ENCODE measurements around the gene SAMD10. TPM values are rescaled to one million over a fixed set of nuclear protein-coding genes. Genes with fewer than 3 reads are reported as not detected.
"Not testable (repeated sequence)": the region's sequence is repeated elsewhere in the genome, so short reads cannot be mapped to it uniquely, and the experiment has no call there.

Gene SAMD10
- 1 to 10 TPM; 2.0 to 2.7 (median 2.6) TPM for polyA plus RNA-seq

DNA sequence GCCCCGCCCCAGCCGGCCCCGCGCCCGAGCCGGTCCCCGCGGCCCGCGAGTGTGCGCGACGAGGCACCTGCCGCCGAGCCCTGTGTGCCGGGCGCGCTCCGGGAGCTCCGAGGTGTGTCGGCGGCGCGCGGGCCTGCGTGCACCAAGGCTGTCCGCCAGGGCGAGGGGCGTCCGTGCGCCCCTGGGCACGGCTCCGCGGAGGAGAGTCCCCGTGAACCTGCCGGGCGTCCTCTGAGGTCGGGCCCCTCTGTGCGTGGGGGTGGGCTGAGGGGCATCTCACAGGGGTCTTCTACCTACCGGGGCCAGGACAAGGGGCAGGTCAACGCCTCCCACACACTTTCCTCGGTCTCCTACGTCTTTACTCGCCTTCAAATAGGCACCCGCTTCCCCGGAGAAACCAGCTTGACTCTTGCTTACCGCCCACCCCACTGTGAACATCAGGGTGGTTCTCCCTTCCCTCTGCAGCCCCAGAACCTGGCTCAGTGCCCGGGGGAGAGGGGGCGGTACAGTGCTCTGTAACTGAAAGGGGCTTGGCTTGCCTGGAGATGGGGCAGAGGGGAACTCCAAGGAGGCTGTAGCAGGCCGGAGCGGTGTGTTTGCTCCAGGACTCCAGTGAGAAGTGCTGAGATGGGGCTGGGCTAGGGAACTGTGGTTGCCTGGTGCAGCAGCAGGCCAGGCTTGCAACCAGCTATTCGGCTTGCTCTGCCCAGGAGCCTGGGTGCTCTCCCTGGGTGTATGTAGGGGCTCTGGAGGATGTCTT, at the start of gene SAMD10:
TSS of gene SAMD10 (minus strand) at position 86 of the 760 bp plus-strand sequence. CDS start 175 bp downstream, outside the sequence.
- H3K27ac ChIP-seq (ENCODE audit: low read depth, low read length): no peak within 1 kb of the TSS
- WGBS, 3 donors: 1 to 3% (median 2%) methylated on average over 33 to 52 of the region's 52 CpGs

DNA sequence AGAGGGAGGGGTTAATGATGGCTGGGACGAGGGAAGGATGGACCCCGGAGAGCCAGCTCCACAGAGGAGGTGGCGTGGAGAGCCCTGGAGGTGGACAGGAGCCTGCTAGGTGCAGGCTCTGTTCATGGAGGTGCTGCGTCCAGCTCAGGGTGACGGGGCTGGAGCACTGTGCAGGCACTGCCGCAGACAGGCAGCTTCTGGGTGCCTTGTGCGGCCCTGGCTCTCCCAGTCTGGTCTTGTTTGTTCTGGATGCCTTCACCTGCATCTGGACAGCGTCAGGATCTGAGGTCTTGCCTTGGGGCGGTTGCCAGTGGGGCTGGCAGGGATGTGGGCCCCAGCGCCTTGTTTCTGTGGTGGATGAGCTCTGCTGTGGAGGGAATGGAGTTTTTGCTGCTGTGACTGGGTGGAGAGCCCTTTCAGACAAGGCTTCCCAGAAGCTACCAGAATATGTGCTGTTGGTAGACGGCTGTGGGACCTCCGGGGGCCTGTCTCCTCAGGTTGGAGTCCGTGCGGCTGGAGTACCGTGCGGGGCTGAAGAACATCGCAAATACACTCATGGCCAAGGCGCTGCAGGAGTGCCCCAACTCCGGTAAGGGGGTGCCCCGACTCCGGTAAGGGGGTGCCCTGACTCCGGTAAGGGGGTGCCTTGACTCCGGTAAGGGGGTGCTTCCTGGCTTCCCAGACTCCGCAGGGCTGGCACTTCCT, 48.7 kb upstream of the SAMD10 start:
- no peak overlapping the region for H3K27ac ChIP-seq (ENCODE audit: low read depth, low read length)
- 89 to 92% (median 90%) methylated on average over 24 of the region's 24 CpGs for WGBS, 3 donors

DNA sequence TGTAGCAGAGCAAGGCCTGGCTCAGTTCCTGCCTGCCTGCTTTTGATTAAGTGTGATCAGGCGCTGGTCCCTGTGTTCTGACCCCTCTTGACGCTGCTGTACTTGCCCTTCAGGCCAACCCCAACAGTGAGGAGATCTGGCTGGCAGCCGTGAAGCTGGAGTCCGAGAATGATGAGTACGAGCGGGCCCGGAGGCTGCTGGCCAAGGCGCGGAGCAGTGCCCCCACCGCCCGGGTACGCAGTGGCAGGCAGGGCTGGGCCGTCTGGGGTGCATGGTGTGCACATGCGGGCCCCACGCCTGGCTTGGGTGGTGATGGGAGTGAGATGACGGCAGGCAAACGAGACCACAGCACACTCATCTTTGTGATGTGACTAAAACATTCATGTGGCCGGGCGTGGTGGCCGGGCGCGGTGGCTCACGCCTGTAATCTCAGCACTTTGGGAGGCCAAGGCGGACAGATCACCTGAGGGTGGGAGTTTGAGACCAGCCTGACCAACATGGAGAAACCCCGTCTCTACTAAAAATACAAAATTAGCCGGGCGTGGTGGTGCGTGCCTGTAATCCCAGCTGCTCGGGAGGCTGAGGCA, 46.5 kb upstream of the SAMD10 start:
- WGBS, 3 donors: 95 to 98% (median 97%) methylated on average over 24 to 29 of the region's 29 CpGs
- H3K27ac ChIP-seq (ENCODE audit: low read depth, low read length): no peak overlapping the region

DNA sequence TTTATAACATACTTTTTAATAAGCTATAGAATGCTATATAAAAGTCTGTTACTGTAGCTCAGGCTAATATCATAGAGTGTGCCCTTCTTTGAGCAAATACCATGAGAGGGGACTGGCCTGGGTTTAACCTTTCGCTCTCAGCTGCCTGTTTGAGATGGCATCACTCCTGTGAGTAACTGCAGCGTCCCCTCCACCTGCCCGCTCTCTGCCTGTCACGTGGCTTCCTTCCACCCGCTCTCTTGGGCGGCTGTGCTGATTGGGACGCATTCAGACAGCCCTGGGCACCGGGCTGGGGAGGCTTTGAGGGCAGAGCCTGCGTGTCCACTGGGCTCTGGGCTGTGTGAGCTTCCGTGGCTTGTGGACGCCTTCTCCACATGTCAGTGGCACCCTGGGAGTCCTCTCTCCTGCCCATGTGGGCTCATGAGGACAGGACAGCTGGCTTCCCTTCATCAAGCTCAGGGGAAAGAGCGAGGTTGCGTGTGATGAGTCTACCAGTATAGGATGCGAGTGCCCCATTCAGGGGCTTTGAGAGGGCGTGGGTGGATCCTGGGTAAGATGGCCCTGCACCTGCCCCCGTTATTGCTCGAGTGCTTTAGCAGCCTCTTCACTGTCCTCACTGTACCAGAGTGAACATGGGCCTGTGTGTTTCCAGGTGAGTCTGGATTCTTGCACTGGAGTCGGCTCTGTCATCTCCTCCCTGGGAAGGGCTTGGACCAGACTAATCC, 45.8 kb upstream of the SAMD10 start:
- 94 to 98% (median 97%) methylated on average over 18 of the region's 18 CpGs for WGBS, 3 donors
- no peak overlapping the region for H3K27ac ChIP-seq (ENCODE audit: low read depth, low read length)

DNA sequence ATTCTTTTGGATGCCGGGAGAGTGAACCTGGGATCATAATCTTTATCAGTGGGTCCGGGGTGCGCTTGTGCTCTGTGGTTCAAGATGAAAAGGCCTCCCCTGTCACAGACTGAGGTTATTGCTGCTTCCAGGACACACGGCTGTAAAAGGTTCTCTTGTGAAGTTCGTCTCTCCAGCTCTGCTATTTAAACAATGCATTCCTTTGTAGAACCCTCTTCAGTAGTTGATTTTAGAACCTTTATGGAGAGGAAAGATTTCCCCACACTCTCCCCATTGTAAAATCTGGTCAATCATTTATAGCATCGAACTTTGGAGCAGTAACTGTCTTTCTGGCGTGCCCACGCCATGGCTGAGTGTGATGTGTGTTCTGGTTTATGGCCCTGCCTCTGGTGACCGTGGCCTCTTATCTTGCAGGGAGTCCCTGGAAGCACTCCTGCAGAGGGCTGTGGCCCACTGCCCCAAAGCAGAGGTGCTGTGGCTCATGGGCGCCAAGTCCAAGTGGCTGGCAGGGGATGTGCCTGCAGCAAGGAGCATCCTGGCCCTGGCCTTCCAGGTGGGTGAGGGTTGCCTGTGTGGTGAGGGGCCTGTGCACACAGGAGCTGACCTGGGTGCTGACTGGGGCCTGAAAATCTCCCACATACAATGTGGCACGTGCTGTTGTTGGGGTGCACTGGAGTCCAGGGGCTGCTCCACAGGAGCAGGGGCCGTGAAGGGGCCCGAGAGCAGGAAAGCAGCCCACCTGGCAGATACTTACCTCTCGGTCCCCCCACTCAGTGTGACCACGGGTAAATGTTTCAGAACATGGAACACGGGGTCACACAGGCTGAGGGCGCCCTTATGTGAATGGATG, 44.9 kb upstream of the SAMD10 start:
- WGBS, 3 donors: 83 to 94% (median 92%) methylated on average over 17 of the region's 17 CpGs

DNA sequence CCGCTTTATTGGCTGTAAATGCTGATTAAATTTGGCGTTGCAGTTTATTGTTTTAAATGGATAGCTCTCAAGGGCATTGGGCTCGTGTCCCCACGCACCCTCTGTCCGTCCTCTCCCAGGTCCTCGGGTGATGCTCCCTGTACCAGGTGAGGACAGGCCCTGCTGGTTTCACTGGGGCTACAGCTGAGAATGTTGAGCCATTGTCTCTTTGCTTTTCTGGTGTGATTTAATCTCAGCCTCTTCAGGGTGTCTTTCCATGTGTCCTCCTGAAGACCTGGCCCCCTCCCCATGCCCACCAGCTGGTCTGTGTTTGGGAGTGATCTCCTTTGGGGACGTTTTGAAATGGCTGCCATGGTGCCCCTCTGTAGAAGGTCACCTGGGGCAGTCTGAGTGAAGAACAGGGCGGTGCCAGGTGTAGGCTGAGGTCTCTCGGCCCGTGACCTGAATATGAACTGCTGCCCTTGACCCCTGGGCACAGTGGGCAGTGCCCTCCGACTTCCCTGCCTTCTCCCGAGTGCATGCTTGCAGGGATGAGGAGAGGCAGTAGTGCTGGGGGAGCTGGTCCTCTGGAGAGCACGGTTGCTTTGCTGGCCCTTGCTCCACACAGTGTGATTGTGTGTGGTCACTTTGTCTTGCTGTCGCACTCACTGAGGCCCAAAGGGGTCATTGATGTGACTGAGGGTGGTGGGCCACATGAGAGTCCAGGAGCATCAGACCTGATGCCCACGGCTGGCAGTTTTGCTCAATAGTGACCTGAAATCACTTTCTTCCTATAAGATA, 44.1 kb upstream of the SAMD10 start:
- no peak overlapping the region for H3K27ac ChIP-seq (ENCODE audit: low read depth, low read length)
- WGBS, 3 donors: 84 to 94% (median 89%) methylated on average over 15 of the region's 15 CpGs

More for the DNA sequence above, 44.9 kb upstream of the SAMD10 start:
- no peak overlapping the region for H3K27ac ChIP-seq (ENCODE audit: low read depth, low read length)

DNA sequence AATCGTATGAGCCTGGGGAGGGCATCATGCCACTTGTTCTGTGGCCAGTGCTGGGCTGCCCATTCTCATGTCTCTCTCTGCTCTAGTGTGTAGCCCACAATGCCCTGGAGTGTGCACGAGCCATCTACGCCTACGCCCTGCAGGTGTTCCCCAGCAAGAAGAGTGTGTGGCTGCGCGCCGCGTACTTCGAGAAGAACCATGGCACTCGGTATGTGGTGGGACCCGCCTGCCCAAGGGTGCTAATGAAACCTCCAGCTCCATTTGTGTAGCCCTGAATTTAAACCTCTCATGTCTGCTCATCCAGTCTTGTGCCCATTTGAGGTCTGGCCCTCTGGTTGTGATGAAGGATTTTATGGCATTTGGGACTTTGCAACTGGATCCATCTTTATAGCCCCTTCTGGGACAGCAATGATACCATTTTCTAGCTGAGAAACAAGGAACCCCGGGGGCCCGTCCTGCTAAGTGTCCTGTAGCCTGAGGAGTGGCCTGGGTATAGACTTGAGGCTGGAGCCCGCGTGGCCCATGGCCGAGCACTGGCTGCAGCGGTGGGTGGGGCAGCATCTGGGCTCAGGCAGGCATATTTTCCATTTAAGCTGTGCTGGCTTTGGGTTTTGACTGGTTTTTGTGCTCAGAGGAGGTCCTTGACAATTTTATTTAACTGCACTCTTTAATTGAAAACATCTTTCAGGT, 43.4 kb upstream of the SAMD10 start:
- no peak overlapping the region for H3K27ac ChIP-seq (ENCODE audit: low read depth, low read length)
- WGBS, 3 donors: 96 to 98% (median 96%) methylated on average over 17 of the region's 17 CpGs

DNA sequence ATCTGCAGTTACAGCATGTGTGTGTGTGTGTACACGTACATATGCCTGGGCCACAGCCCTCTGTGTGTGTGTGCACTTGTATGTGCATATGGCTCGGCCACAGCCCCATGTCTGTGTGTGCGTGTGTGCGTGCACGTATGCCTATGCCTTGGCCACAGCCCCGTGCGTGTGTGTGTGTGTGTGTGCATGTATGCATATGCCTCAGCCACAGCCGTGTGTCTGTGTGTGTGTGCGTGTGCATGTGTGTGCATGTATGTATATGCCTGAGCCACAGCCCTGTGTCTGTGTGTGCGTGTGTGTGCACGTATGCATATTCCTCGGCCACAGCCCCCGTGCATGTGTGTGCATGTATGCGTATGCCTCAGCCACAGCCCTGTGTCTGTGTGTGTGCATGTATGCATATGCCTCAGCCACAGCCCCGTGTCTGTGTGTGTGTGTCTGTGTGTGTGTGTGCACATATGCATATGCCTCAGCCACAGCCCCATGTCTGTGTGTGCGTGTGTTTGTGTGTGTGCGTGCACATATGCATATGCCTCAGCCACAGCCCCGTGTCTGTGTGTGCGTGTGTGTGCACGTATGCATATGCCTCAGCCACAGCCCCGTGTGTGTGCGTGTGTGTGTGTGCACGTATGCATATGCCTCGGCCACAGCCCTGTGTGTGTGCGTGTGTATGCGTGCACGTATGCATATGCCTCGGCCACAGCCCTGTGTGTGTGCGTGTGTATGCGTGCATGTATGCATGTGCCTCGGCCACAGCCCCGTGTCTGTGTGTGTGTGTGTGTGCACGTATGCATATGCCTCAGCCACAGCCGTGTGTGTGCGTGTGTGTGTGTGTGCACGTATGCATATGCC, 41.9 kb upstream of the SAMD10 start:
- no peak overlapping the region for H3K27ac ChIP-seq (ENCODE audit: low read depth, low read length)
- 95% methylated on average over 36 of the region's 36 CpGs for whole genome bisulfite sequencing, 3 donors

DNA sequence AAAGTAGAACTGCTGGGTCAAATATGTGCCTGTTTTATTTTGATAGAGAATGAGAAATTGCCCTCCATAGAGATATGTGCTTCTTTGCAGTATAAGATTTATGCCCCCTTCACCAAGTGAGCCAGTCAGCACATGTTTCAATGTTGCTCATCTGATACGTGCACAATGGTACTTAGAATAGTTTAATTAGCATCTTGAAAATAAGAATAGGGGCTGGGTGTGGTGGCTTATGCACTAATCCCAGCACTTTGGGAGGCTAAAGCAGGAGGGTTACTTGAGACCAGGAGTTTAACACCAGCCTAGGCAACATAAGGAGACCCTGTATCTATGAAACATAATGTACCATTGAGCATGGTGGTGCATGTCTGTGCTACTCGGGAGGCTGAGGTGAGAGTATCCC, 36.2 kb upstream of the SAMD10 start:
- H3K27ac ChIP-seq (ENCODE audit: low read depth, low read length): no peak overlapping the region
- WGBS, 3 donors: 80 to 83% (median 82%) methylated on average over 2 of the region's 2 CpGs

DNA sequence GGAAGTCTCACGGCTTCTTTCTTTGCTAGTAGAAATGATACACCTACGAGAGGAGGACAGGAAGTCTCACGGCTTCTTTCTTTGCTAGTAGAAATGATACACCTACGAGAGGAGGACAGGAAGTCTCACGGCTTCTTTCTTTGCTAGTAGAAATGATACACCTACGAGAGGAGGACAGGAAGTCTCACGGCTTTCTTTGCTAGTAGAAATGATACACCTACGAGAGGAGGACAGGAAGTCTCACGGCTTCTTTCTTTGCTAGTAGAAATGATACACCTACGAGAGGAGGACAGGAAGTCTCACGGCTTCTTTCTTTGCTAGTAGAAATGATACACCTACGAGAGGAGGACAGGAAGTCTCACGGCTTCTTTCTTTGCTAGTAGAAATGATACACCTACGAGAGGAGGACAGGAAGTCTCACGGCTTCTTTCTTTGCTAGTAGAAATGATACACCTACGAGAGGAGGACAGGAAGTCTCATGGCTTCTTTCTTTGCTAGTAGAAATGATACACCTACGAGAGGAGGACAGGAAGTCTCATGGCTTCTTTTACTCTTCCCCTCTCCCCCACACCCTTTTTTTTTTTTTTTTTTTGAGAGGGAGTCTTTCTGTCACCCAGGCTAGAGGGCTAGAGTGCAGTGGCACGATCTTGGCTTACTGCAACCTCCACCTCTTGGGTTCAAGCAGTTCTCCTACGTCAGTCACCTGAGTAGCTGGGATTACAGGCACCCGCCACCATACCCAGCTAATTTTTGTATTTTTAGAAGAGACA, 33.1 kb upstream of the SAMD10 start:
- WGBS, 3 donors: 85 to 94% (median 90%) methylated on average over 9 to 11 of the region's 20 CpGs
- not testable (repeated sequence) for H3K27ac ChIP-seq (ENCODE audit: low read depth, low read length)

DNA sequence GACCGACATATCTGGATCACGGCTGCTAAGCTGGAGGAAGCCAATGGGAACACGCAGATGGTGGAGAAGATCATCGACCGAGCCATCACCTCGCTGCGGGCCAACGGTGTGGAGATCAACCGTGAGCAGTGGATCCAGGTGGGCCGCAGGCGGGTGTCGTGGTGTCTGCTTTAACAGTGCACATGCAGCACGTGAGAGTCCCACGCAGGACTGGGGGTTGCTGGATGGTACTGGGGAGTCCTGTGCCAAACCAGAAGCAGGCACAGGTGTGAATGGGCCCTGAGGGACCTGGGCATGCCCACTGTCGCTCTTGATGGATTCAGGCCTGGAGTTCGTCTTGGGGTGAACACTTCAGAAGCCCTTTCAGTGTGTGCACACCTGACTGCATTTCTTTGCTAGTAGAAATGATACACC, 31.9 kb upstream of the SAMD10 start:
- whole genome bisulfite sequencing, 3 donors: 95 to 97% (median 97%) methylated on average over 16 of the region's 16 CpGs
- no peak overlapping the region for H3K27ac ChIP-seq (ENCODE audit: low read depth, low read length)

DNA sequence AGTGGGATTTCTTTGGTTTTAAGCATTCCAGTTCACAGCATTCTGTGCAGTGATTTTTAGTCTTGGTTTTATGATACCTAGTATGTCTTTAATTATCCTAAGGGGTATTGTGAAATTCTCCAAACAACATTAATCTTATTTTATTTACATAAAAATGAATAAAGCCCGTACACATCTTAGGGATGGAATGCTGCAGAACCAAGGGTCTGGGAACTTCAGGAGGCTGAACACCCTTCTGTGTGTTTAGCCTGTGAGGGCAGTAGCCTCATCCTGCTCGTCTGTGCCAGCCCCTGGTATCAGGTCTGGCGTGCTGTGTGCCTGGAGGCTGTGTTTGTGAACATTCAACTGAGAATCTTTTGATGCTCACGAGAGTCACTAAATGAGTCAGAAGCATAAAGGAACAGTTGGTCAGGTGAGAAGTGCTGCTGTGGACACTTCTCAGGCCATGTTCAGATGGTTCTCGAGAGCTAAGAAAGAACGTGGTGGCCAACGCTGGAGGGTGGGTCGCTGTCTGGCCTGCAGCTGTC, 31.3 kb upstream of the SAMD10 start:
- no peak overlapping the region for H3K27ac ChIP-seq (ENCODE audit: low read depth, low read length)
- WGBS, 3 donors: 79 to 92% (median 90%) methylated on average over 8 of the region's 8 CpGs

DNA sequence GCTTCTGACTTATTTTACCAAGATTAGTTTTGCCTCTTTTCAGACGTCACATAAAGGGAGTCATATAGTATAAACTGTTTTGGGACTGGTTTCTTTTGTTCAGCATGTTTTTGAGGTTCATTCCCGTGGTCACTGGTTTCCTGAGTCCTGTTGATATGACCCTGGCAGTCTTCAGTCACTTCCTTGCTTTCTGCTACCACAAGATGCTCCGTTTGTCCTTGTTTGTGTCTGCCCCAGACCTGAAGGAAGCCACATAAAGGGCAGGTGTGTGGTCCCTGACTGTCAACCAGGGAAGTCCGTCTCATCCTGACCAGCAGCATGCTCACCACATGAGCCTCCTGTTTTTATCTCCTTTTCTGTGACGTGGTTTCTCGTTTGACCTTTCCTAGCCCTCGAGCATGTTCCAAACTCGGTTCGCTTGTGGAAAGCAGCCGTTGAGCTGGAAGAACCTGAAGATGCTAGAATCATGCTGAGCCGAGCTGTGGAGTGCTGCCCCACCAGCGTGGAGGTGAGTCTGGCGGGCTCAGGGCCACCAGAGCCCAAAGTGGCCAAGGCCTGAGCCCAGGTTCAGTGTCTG, 30.5 kb upstream of the SAMD10 start:
- 86 to 92% (median 89%) methylated on average over 13 of the region's 13 CpGs for WGBS, 3 donors

DNA sequence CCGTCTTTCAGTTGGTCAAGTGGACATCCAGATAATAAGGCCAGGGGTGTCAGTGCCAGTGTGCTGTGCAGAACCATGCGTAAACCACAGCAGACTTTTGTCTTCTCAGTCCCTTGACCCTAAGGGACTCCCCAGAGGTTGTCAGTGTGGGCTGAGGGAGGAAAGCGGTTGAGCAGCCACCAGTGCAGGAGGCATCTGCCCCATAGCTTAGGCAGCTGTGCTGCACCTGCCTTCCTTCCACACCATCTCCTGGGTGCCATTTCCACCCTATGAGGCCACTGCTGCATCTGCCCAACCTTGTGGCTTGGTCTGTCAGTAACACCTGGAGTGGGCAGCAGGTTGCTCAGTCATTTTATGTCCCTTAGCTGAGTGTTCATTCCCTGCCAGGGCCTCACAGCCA, 27.5 kb upstream of the SAMD10 start:
- no peak overlapping the region for H3K27ac ChIP-seq (ENCODE audit: low read depth, low read length)
- 84 to 98% (median 92%) methylated on average over 3 of the region's 3 CpGs for WGBS, 3 donors

More for the DNA sequence above, 30.5 kb upstream of the SAMD10 start:
- H3K27ac ChIP-seq (ENCODE audit: low read depth, low read length): no peak overlapping the region

DNA sequence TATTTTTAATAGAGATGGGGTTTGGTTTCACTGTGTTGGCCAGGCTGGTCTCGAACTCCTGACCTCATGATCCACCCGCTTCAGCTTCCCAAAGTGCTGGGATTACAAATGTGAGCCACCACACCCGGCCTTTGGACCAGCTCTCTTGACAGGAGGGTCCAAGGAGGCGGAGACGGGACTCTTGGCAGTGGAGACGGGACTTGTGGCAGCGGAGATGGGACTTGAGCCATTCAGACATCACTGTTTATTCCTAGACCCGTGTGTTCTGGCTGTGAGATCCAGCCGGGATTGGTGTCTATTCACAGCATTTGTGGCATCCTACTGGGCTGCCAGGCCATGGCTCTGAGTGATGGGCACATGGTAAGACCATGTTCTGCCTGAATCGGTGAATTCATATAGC, 27.0 kb upstream of the SAMD10 start:
- no peak overlapping the region for H3K27ac ChIP-seq (ENCODE audit: low read depth, low read length)
- 78 to 84% (median 81%) methylated on average over 10 of the region's 10 CpGs for WGBS, 3 donors
